ENCODE measurements around the gene GRAMD1B.
"Not testable (repeated sequence)": the region's sequence is repeated elsewhere in the genome, so short reads cannot be mapped to it uniquely, and the experiment has no call there.

The GRAMD1B gene

DNA sequence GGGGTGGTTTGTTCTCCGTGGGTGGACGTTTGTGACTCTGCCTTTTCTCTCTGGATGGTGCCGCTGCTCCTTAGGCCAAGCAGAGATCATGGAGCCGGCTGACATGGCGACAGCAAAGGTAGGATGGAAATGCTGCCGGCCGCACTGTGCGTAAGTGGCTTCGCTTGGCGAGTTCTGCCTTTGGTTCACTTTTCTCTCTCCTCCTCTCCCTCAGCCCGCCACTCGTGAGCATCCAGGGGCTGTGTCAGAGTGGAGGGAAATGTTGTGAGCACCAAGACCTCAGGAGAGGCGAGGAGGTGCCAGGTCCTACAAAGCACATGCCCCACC is 80.5 kb downstream of the GRAMD1B start:
- Histone ChIP-seq H4K20me1 (ENCODE audit: control insufficient read depth, insufficient read depth, low read depth, low read length) (no peaks in the 10 kb centered on the region), H3K27ac (ENCODE audit: low read depth, low read length) (no peak overlapping the region), H3K36me3 (ENCODE audit: control insufficient read depth, low read length) (no peaks in the 10 kb centered on the region), H3K9me3 (ENCODE audit: control insufficient read depth, insufficient read depth, low read length) (no peaks in the 10 kb centered on the region), H3K27me3 (ENCODE audit: control insufficient read depth, low read length) (peaks cover 6% of the 10 kb centered on the region; the same call in 1 of the 2 replicates), H3F3A (ENCODE audit: control insufficient read depth, insufficient read depth) (no peaks in the 10 kb centered on the region), H3K9me2 (replicated peaks; ENCODE audit: control insufficient read depth, low read length) (no peaks in the 10 kb centered on the region), H3K4me3 (ENCODE audit: low read length) (no peak overlapping the region), H3K79me2 (ENCODE audit: control insufficient read depth, low read length) (no peaks in the 10 kb centered on the region), H3K4me1 (ENCODE audit: control insufficient read depth, low read length) (no peaks in the 10 kb centered on the region), H3K4me2 (ENCODE audit: low read length) (no peak overlapping the region)
- TF ChIP-seq EZH2phosphoT487 (IDR thresholded peaks at IDR 0.05; ENCODE audit: borderline replicate concordance, low read length) (no peak), CTCF (IDR thresholded peaks at IDR 0.05; ENCODE audit: low read depth, low read length, poor library complexity, severe bottlenecking) (no peak)

DNA sequence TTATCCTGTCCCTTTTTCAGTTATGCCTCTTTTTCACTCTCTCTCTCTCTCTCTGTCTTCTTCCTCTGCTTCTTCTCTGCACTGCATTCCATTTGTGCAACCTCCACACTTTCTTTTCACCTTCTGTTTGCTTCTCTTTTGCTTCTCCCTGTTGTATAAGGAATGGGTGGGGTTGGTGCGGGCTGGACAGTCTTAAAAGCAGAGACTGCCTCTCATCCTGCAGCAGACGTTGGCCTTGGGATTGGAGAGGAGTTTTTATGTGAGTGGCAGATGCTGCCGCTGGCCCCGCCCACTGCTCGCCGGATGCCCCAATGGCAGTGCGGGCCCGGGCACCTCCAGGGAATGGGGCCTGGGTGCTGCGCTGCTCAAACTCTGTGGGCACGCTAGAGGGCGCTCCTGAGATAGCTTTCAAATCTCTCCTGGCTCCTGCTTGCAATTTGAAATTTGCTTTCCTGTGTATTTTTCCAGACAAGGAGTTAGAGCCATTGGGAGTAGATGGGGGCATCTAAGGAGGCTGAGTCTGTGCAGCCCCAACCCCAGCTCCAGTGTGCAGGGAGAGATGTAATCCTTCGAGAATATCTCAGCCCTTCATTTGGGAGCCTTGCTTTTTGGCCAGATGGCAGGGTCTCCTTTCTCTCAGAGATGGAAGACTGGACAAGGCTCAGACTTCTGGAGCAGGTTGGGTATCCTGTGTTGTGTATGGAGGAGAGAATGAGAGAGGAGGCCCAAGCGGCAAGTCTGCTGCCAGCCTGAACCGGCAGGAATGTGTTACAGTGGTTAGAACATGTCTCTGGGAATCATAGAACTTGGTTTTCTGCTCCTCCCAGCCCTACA is 81.2 kb downstream of the GRAMD1B start:
- Histone ChIP-seq H4K20me1 (ENCODE audit: control insufficient read depth, insufficient read depth, low read depth, low read length) (no peaks in the 10 kb centered on the region), H3K4me1 (ENCODE audit: control insufficient read depth, low read length) (no peaks in the 10 kb centered on the region), H3K4me3 (ENCODE audit: low read length) (no peak overlapping the region), H3K27me3 (ENCODE audit: control insufficient read depth, low read length) (peaks cover 10% of the 10 kb centered on the region), H3K9me3 (ENCODE audit: control insufficient read depth, insufficient read depth, low read length) (no peaks in the 10 kb centered on the region), H3K4me2 (ENCODE audit: low read length) (no peak overlapping the region), H3K9me2 (replicated peaks; ENCODE audit: control insufficient read depth, low read length) (no peaks in the 10 kb centered on the region), H3F3A (ENCODE audit: control insufficient read depth, insufficient read depth) (no peaks in the 10 kb centered on the region), H3K27ac (ENCODE audit: low read depth, low read length) (no peak overlapping the region), H3K79me2 (ENCODE audit: control insufficient read depth, low read length) (no peaks in the 10 kb centered on the region), H3K36me3 (ENCODE audit: control insufficient read depth, low read length) (no peaks in the 10 kb centered on the region)
- TF ChIP-seq CTCF (IDR thresholded peaks at IDR 0.05; ENCODE audit: low read depth, low read length, poor library complexity, severe bottlenecking) (peak; percentile 92), EZH2phosphoT487 (IDR thresholded peaks at IDR 0.05; ENCODE audit: borderline replicate concordance, low read length) (no peak)

GRCh38 chr11:123513309-123513708 is 83.2 kb downstream of the GRAMD1B start:
- H3K36me3 ChIP-seq (ENCODE audit: control insufficient read depth, low read length); H3K4me3 ChIP-seq (ENCODE audit: low read length); H3K9me3 ChIP-seq (ENCODE audit: control insufficient read depth, insufficient read depth, low read length); H3K27ac ChIP-seq (ENCODE audit: low read depth, low read length); H3K9me2 ChIP-seq (replicated peaks; ENCODE audit: control insufficient read depth, low read length); H3K4me2 ChIP-seq (ENCODE audit: low read length); H3F3A ChIP-seq (ENCODE audit: control insufficient read depth, insufficient read depth); H3K4me1 ChIP-seq (ENCODE audit: control insufficient read depth, low read length); H3K79me2 ChIP-seq (ENCODE audit: control insufficient read depth, low read length); H4K20me1 ChIP-seq (ENCODE audit: control insufficient read depth, insufficient read depth, low read depth, low read length): not testable (repeated sequence)
- peaks cover 29% of the 10 kb centered on the region for H3K27me3 ChIP-seq (ENCODE audit: control insufficient read depth, low read length)

- peaks cover 44% of the 10 kb centered on the region for H3K27me3 ChIP-seq (ENCODE audit: control insufficient read depth, low read length)
These were observed 86.2 kb downstream of the GRAMD1B start for GRCh38 chr11:123516238-123516637.

More at GRCh38 chr11:123516238-123516637, 86.2 kb downstream of the GRAMD1B start:
- Histone ChIP-seq H3K9me3 (ENCODE audit: control insufficient read depth, insufficient read depth, low read length) (no peaks in the 10 kb centered on the region), H3K27ac (ENCODE audit: low read depth, low read length) (no peak overlapping the region), H3K36me3 (ENCODE audit: control insufficient read depth, low read length) (no peaks in the 10 kb centered on the region), H3F3A (ENCODE audit: control insufficient read depth, insufficient read depth) (no peaks in the 10 kb centered on the region), H3K4me2 (ENCODE audit: low read length) (no peak overlapping the region), H4K20me1 (ENCODE audit: control insufficient read depth, insufficient read depth, low read depth, low read length) (no peaks in the 10 kb centered on the region), H3K4me1 (ENCODE audit: control insufficient read depth, low read length) (peaks cover 5% of the 10 kb centered on the region), H3K79me2 (ENCODE audit: control insufficient read depth, low read length) (no peaks in the 10 kb centered on the region), H3K4me3 (ENCODE audit: low read length) (no peak overlapping the region), H3K9me2 (replicated peaks; ENCODE audit: control insufficient read depth, low read length) (no peaks in the 10 kb centered on the region)
- no peak for TF ChIP-seq CTCF (IDR thresholded peaks at IDR 0.05; ENCODE audit: low read depth, low read length, poor library complexity, severe bottlenecking)
- TF ChIP-seq EZH2phosphoT487 (IDR thresholded peaks at IDR 0.05; ENCODE audit: borderline replicate concordance, low read length), result no peak

Data from DOHH2 (cell line).